ENCODE data around the gene WHRN.

WHRN gene

DNA sequence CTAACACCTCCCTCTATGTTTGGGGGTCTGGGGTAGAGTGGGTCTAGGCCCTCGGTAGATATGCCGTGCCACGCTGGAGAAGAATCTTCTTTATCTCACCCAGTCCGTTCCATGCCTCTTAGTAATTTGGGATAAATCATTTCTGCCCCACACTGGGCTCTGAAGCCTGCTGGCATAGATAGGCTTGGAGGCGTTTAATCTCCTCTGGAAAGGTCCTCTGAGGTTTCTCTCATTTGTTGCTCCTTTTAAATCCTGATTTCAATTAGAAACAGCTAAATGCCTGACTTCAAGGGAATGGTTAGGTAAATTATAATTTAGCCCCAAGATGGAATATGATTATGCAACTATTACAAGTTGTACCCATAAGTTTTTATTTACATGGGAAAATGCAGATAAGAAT, 59.7 kb downstream of the WHRN start:
- DNase-seq = no peak

DNA sequence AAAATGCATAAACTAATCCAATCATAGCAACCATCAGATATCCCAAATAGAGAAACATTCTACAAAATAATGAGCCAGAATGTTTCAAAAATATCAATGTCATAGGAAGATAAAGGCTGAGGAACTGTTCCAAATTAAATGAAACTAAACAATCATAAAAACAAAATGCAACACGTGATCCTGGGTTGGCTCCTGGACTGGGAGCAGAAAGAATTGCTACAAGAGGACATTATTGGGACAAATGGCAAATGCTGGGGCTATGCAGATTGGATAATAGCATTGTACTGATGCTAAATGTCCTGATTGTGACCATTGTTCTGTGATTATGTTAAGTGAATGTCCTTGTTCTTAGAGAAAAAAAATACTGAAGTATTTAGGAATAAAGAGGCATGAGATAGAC, 63.3 kb downstream of the WHRN start:
- no peak for DNase-seq

- DNase-seq = no peak
Observed at GRCh38 chr9:114437401-114437893, 67.8 kb downstream of the WHRN start.

GRCh38 chr9:114434878-114435311, 70.4 kb downstream of the WHRN start:
- peak; percentile 29 for DNase-seq

DNA sequence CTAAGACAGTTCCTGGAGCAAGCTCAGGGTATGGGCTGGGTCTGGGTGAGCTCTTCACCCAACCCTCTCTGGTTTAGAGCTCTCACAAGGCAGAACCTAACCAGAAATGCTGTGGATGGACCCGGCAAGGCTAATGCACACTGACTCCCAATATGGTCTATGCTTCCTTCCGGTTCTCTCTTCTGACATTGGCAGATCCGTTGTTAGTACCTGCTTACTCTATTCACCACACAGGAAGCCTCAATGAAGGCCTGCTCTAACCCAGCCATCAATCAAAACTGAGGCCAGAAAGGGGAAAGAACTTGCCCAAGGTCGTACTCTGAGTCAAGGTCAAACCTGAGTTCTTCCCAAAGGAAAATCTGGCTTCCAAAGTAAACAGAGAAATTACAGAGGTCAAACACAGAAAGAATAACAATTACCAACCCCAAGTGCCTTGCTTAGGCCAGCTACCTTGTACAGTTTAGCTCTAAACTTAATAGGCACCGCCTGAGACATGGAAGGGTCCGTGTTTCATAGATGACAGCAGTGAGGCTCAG, 71.5 kb downstream of the WHRN start:
- no peak for DNase-seq

GRCh38 chr9:114433086-114433485, 72.2 kb downstream of the WHRN start:
- no peak for DNase-seq

DNA sequence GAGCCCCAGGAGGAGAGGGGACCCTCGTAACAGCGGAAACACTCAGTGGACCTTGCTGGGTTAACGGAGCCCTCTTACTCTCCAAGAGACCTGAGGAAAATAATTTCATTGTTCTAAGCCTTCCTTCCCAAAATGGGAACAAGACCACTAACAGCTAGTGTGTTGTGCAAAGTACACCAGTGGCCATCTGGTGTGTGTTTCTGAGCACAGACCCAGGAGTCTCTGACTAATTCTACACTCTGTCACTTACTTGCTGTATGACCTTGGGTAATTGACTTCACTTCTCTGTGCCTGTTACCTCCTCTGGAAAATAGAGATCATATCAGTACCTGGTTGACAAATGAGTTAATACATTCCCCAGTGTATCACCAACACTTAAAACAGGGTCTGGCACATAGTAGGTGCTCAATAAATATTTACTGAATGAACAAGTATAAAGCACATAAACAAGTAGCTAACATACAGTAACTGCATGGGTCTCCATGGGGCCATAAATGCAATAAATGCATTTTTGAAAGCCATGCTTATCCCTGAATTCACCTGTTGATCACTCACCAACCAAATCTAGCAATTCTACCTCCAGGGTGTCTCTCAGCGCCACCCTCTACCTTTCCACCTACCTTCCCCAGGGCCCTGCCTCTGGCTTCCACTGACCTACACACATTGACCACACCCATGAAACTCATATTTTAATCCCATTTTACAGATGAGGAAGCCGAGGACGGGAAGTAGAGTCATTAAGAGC, 72.8 kb downstream of the WHRN start:
- no peak for DNase-seq

DNA sequence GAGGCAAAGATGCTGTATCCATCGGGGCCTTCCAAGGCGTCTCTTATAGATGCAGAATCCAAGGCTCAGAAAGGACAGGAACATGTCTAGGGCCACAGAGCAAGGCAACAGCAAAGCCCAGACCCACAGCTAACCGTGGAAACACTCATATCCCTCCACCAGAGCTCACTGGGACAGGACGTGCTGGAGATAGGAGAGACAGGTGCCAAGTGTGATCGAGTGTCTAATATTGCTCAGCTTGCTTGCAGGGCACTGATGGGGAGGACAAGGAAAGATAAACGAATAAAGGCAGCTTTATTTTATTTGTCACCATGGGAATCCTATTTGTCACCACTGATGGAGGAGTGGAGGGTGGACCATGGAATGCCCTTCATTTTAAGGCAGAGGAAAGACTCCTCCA, 73.5 kb downstream of the WHRN start:
- DNase-seq = no peak

- no peak for DNase-seq
Observed at GRCh38 chr9:114431003-114431402, 74.3 kb downstream of the WHRN start.

DNA sequence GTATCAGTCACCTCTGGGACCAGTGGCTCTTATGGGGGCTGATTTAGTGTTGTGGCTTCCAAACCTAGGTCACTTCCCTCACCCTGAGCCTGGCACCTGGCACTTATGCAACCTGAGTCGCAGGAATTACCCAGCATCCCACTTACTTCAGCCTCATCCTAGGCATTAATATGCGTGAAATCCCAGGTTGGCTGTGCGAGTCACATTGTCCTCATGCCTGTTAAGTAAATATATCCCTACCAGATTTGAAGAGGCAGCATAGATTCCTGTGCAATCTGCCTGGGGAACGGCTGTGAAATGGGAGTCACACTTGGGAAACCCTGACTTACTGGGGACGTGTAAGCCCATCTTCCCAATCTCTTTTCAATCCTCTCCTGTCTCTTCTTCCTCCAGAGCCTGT, 74.8 kb downstream of the WHRN start:
- no peak for DNase-seq

GRCh38 chr9:114429488-114429887, 75.8 kb downstream of the WHRN start:
- no peak for DNase-seq

- no peak for DNase-seq
Observed at GRCh38 chr9:114428466-114428865, 76.8 kb downstream of the WHRN start.

DNA sequence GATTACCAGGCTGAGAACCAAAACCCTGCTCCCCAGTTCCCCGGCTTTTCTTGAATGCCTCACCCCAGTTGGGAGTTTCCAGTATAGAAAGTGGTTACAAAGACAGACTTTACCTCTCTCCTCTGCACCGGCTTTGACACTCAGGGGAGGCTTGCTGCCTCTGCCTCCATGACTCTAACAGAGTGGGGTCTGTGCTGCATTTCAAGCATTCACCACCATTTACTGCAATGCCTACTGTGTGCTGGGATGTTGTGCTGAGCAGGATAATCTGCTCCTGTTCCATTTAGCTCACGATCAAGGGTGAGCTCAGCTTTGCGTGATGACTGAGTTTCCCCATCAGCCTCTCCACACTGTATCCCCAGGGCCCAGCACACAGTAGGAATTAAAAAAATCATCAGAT, 77.6 kb downstream of the WHRN start:
- DNase-seq = no peak

DNA sequence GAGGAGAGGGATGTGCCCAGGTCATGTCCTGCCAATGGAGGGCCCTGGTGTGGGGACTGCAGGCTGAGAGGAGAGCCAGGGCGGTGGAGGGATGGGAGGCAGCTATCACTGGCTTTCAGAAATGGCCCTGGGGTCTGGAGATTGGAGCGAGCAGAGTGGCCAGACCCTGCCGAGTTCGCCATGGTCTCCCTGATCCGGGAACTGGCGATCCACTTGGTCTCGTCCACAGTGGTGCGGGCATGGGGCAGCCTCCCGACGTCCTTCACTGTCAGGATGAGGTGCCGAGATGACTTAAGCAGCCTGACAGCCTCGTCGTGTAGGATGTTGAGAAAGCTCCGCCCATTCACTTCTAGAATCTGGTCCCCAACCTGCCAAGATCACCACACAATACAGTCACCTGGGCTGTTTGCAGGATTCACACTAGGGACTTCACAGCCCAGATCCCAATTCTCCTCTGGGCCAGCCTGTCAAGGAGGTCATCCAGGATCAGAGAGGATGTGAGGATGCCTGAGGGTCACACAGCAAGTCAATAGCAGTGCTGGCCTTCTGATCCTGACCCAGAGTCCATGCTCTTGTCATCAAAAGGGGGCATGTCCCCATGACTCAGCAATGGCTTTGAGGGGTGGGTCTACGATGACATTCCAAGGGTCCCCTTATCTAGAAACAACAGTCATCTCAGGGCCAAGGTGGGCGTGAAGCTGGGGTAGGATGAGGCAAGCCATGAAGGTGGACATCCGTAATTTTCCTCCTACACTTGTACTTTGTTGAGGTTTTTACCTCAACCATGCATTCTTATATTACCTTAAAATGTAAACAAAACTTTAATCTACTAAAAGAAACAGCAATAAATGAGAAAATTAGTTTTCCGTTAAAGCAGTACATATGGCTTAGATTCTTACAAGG, 79.0 kb downstream of the WHRN start:
- no peak for DNase-seq

- no peak for DNase-seq
Observed at GRCh38 chr9:114425126-114425525, 80.1 kb downstream of the WHRN start.

DNA sequence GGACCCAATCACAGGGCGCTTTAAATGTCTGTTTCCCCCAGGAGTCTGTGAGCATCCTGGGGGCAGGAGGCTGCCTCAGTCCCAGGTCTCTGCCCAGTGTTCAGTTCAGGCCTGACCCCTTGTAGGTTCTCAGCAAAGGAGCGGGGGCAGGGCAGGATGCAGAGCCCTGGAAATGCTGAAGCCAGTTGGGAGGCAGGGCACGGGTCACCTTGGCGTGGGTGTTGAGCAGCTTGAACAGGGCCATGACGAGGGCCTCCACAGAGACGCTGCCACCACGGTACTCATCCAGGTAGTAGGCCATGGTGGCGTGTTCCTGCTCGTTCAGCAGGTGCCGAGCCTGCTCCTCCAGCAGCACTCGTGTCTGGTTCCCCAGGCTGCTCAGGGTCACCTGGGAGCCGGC, 81.1 kb downstream of the WHRN start:
- DNase-seq = no peak

DNA sequence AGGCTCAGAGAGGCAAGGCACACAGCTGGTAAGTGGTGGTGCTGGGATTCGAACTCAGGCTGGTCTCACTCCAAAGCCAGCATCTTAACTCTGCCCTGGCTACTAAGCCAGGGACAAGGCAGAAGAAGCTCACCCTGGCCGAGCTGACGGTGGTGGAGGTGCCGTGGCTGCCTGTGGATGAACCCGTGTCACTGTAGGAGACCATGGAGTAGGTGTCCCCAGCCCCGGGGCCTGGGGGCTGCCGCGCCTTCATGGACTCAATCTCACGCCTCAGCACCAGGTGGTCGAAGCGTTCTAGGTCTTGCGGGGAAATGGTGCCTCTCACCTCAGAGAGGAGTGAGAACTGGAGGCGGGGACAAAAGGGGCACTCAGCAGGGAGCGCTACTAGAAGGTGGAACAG, 82.1 kb downstream of the WHRN start:
- no peak for DNase-seq

- DNase-seq = no peak
Observed at GRCh38 chr9:114421147-114421546, 84.1 kb downstream of the WHRN start.

GRCh38 chr9:114419796-114420195, 85.5 kb downstream of the WHRN start:
- DNase-seq = no peak

- no peak for DNase-seq
Observed at GRCh38 chr9:114418053-114418452, 87.2 kb downstream of the WHRN start.

DNA sequence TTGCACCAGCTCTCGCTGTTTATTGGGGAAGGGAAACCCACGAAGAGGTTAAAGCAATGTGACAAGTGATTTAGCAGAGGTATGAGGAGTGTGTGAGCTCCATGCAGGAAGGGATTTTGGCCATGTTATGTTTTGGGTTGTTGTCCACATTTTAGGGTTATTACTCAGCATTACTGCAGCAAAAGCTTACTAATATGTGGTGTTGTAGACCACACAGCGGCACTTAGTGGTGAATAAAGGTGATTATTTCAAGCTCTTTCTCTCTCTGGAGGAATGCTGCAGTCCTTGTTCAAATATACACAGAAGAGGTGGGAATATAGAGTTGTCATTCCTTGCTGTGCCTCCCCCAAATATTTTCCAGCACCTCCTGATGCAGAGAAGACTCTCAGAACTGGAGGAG, 87.8 kb downstream of the WHRN start:
- no peak for DNase-seq

DNA sequence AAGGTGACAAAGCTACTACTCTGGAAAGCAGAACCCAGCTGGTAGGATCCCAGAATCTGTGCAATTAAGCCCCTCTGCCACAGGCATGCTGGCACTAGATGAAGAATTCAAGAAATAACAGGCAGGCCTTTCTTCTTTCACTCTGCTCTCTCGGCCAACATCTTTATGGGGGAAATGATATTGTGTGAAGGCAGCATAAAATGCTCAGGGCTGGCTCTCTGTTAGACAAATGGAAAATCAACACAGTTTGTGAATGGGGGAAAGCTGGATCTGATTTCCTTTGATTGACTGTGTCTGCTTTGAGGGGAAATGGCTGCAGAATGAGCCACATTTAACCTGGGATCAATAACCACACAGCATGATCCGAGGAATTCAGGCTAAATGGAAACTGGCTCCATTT, 88.4 kb downstream of the WHRN start:
- DNase-seq = no peak

DNA sequence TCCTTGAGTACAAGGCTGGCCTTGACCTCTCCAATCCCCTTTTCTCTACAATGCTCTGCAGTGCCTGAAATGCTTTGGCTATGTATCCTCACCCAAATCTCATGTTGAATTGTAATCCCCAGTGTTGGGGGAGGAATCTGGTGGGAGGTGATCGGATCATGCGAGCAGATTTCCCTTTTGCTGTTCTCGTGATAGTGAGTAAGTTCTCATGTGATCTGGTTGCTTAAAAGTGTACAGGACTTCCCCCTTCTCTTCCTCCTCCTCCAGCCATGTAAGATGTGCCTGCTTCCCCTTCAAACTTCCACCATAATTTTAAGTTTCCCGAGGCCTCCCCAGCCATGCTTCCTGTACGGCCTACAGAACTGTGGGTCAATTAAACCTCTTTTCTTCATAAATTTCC, 89.0 kb downstream of the WHRN start:
- DNase-seq = no peak

GRCh38 chr9:114414346-114414745, 90.9 kb downstream of the WHRN start:
- DNase-seq = no peak

All from CD4-positive, alpha-beta T cell treated with Interleukin-12 subunit alpha and Interleukin-12 subunit beta, for 1 hour (primary cell).